Measurements from ENCODE around the gene LRAT.

The LRAT gene

GRCh38 chr4:154778264-154778663 is 34.5 kb downstream of the LRAT start:
- no peak for DNase-seq

GRCh38 chr4:154779362-154779947 is 35.7 kb downstream of the LRAT start:
- no peak for DNase-seq

GRCh38 chr4:154781126-154781982 is 37.6 kb downstream of the LRAT start, which contains the start of gene RBM46:
Gene RBM46 (plus strand): TSS chr4:154781272. CDS start chr4:154796753, 15,481 bp downstream.
- no peak for DNase-seq

- no peak for DNase-seq
Observed at GRCh38 chr4:154781983-154782293, 38.1 kb downstream of the LRAT start.
